IPS-20b (cell line): Measurements from ENCODE around the gene REXO1.

Experiments
- H3K27ac ChIP-seq: one replicate; pipeline ENCODE4 v1.5.1; 2013; ENCODE audit warnings: low read length
- H3K27me3 ChIP-seq: 2 replicates; pipeline ENCODE4 v1.6.1; 2013; ENCODE audit warnings: mild to moderate bottlenecking, low read length, inconsistent platforms; ENCODE audit not compliant: insufficient read depth
- H3K36me3 ChIP-seq: 2 replicates; pipeline ENCODE4 v1.6.1; 2013; ENCODE audit warnings: low read depth, mild to moderate bottlenecking, inconsistent platforms, low read length, moderate library complexity; ENCODE audit not compliant: insufficient read depth
- H3K4me1 ChIP-seq: 2 replicates; pipeline ENCODE4 v1.6.1; 2013; ENCODE audit warnings: mild to moderate bottlenecking, control low read depth, inconsistent platforms, low read length, moderate library complexity; ENCODE audit not compliant: insufficient read depth
- H3K4me3 ChIP-seq: 2 replicates; pipeline ENCODE4 v1.5.1; 2013; ENCODE audit warnings: mild to moderate bottlenecking, low read length, inconsistent platforms
- H3K9ac ChIP-seq: 2 replicates; pipeline ENCODE4 v1.6.1; 2013; ENCODE audit warnings: low read depth, mild to moderate bottlenecking, inconsistent platforms, low read length, moderate library complexity
- H3K9me3 ChIP-seq: 2 replicates; pipeline ENCODE4 v1.6.1; 2013; ENCODE audit warnings: mild to moderate bottlenecking, low read depth, low read length, inconsistent platforms; ENCODE audit not compliant: insufficient read depth

The REXO1 gene

DNA sequence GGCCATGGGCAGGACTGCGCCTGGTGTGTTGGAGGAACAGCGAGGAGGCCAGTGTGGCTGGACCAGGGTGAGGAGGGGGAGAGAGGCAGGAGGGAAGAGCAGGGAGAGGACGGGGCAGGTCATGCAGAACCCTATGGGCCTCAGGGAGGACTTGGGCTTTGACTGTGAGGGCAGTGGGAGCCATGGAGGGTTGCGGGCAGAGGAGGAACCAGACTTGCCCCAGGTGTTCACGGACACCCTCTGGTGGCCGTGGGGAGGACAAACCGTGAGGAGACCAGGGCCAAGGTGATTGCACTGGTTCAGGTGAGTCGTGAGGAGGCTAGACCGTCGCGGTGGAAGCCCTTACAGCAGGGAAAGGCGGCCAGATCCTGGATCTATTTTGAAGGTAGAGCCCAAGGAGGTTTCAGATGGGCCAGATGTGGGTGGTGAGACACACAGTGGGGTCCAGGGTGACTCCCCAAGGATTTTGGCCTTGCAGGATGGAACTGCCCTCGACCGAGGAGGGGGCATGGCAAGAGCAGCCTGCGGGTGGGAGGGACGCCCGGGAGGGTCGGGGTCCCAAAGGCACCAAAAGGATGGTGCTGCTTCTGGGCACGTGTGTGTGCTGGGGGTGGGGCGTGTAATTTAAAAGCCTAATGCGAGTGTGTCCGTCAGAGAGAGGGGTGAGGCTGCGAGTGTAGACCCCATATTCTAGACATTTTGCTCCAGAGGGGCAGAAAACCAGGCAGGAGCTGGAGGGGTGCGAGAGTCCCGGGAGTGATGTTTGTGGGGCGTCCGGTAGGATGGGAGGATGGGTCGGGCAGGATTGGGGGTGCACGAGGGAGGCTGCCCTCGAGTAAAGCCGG lies 2.7 kb upstream of the REXO1 start:
- no peaks in the 10 kb centered on the region for H3K9me3 ChIP-seq
- no peak overlapping the region for H3K27ac ChIP-seq
- H3K9ac ChIP-seq, result no peak overlapping the region
- H3K4me3 ChIP-seq, result no peak overlapping the region
- no peaks in the 10 kb centered on the region for H3K36me3 ChIP-seq
- peaks cover 14% of the 10 kb centered on the region for H3K4me1 ChIP-seq
- no peaks in the 10 kb centered on the region for H3K27me3 ChIP-seq

DNA sequence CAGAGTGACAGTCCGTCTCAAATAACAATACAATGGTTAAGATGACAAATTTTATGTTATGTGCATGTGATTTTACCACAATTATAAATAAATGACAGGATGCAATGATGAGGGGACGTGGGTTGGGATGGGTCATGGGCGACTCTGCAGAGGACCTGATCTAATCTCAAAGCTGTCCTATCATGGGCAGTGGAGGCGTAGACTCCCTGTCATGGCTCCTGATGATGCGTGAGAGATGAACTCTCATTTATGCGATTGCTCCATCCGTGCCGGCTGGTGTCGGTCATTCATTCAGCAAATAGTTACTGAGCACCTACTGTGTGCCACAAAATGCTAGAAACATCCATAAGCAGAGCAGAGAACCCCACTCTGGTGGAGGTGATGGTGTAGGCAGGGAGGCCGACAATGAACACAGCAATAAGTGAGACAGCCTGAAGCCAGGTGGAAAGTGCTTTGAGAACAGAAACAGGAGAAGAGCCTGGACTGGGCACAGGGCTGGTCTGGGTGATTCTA lies 1.7 kb upstream of the REXO1 start:
- Histone ChIP-seq H3K4me1 (peaks cover 7% of the 10 kb centered on the region; the same call in 1 of the 2 replicates), H3K27ac (no peak overlapping the region), H3K4me3 (no peak overlapping the region), H3K9me3 (no peaks in the 10 kb centered on the region), H3K36me3 (no peaks in the 10 kb centered on the region), H3K27me3 (no peaks in the 10 kb centered on the region), H3K9ac (no peak overlapping the region)

DNA sequence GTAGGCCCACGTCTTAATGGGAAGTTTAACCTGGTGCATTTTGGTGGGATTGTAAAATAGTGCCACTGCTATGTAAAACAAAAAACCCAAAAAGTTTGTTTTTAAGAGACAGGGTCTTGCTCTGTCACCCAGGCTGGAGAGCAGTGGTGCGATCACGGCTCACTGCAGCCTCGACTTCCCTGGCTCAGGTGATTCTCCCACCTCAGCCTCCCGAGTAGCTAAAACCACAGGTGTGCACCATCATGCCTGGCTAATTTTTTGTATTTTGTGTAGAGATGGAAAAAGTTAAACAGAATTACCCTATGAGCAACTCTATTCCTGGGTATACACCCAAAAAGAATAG lies 820 bp upstream of the REXO1 start:
- Histone ChIP-seq H3K27me3 (no peaks in the 10 kb centered on the region), H3K9ac (peak overlapping the region; percentile 90; the same call in 1 of the 2 replicates), H3K4me3 (peak overlapping the region; percentile 95; the same call in 1 of the 2 replicates), H3K27ac (no peak overlapping the region), H3K4me1 (peaks cover 3% of the 10 kb centered on the region; the same call in 1 of the 2 replicates), H3K9me3 (no peaks in the 10 kb centered on the region), H3K36me3 (no peaks in the 10 kb centered on the region)

DNA sequence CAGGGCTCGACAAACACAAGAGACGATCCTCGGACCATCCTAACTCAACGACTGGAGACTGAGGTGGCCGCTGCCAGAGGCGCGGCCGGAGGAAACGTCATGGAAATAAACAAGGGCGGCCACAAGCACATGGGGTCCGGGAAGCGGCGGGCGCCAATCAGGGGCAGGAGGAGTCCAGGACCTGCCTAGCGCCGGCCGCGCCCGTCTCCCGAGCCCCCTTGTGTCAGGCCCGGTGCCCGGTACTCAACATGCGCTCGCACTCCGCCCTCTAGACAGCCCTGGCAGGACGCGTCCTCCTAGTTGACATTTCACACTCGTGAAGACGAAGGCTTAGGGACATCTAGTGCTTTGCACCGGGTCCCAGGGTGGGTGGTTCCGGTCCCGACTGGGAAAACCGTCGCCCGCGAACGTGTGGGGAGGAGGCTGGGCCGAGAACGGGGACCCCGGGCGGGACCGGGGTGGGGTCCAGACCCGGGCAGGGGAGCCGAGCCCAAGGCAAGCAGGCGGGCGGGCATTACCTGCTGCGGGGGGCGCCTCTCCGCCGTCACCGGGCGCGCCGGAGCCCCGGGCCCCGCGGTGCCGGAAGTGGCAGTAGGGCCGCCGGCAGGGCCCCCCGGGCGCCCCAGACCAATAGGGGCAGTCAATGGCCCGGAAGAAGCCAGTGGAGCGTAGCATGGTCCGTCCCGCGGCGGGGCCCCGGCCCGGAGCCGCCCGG lies 442 bp downstream of the REXO1 start:
- H3K4me1 ChIP-seq, result peaks cover 3% of the 10 kb centered on the region; the same call in 1 of the 2 replicates
- peak overlapping the region; percentile 22 for H3K27ac ChIP-seq
- no peaks in the 10 kb centered on the region for H3K27me3 ChIP-seq
- H3K36me3 ChIP-seq, result no peaks in the 10 kb centered on the region
- H3K9ac ChIP-seq, result peak overlapping the region; percentile 90
- peak overlapping the region; percentile 95 for H3K4me3 ChIP-seq
- H3K9me3 ChIP-seq, result no peaks in the 10 kb centered on the region

DNA sequence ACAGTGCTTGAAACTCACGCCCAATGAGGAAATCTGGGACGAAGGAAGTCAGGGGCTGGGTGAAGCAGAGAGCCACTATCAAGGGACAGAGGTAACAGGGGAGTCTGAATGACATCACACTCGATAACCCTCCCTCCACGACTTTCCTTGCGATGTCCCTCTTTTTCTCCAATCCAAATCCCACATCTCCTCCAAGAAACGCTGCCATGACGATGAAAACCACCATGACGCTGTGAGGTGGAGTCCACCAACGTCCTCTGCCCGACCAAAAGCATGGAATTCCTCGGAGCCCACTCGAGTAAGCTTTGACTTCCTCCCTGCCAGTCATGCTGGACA lies 967 bp downstream of the REXO1 start:
- H3K4me3 ChIP-seq, result peak overlapping the region; percentile 95
- peaks cover 3% of the 10 kb centered on the region; the same call in 1 of the 2 replicates for H3K4me1 ChIP-seq
- no peaks in the 10 kb centered on the region for H3K36me3 ChIP-seq
- H3K27ac ChIP-seq, result no peak overlapping the region
- no peaks in the 10 kb centered on the region for H3K27me3 ChIP-seq
- no peaks in the 10 kb centered on the region for H3K9me3 ChIP-seq
- peak overlapping the region; percentile 90; the same call in 1 of the 2 replicates for H3K9ac ChIP-seq

DNA sequence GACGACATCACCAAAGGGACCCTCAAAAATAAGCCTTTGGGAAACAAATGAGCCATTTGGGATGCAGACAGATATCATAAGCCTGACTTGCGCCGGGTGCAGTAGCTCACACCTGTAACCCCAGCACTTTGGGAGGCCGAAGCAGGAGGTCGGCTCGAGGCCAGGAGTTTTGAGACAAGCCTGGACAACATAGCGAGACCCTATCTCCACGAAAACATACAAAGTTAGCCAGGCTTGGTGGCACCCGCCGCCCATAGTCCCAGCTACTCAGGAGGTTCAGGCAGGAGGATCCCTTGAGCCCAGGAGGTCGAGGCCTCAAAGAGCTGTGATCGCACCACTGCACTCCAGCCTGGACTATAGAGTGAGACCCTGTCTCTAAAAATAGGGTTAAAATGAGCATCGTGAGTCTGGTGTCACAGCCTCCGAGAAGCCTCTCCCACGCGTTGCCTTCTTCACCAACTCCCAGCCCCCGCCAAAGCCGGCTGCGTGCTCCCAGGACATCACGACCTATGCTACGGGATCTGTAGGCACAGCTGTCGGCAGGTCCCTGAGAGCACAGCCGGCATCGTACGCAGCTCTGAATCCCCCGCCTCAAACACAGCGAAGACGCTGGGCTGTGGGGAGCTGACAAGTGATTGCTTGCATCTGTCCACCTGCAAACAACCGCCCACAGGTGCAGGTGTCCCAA lies 1.6 kb downstream of the REXO1 start:
- Histone ChIP-seq H3K4me1 (peaks cover 3% of the 10 kb centered on the region; the same call in 1 of the 2 replicates), H3K36me3 (no peaks in the 10 kb centered on the region), H3K27me3 (no peaks in the 10 kb centered on the region), H3K4me3 (peak overlapping the region; percentile 95), H3K9ac (peak overlapping the region; percentile 90; the same call in 1 of the 2 replicates), H3K27ac (no peak overlapping the region), H3K9me3 (no peaks in the 10 kb centered on the region)

DNA sequence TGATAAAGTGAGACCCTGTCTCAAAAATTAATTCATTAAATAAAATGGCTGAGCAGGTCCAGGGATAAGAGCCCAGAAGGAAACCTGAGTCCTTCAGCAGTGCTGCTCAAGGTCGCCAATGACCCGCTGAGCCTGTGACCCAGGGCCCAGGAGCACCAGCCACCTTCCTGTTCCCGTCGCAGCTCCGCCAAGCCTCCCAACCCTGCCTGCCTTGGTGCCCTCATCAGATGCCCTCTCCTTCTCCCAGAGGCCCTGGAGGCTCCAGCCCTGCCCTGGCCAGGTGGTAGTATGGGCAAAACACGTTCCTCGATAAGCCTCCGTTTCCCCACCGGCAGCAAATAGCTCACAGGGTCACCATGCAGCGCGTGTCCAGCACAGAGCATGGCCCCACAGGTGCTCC lies 2.6 kb downstream of the REXO1 start:
- H3K36me3 ChIP-seq, result no peaks in the 10 kb centered on the region

DNA sequence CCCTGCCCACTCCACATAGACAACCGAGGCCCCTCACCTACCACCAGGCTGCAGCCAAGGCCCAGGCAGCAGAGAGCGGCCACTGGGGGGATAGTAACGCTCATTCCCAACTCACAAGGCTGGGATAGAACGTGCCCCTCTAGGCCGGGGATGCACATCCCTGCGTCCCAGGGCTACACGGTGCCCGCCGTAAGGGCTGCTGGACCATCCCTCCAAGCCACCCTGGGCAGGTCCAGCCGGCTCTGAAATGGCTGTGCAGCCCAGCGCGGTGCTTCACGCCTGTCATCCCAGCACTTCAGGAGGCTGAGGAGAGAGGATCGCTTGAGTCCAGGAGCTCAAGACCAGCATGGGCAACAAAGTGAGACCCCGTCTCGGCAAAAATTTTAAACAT lies 3.2 kb downstream of the REXO1 start:
- peaks cover 3% of the 10 kb centered on the region; the same call in 1 of the 2 replicates for H3K4me1 ChIP-seq
- no peaks in the 10 kb centered on the region for H3K36me3 ChIP-seq
- no peak overlapping the region for H3K4me3 ChIP-seq
- no peaks in the 10 kb centered on the region for H3K9me3 ChIP-seq
- H3K9ac ChIP-seq, result no peak overlapping the region
- no peak overlapping the region for H3K27ac ChIP-seq
- H3K27me3 ChIP-seq, result no peaks in the 10 kb centered on the region

More for the DNA sequence above, 2.6 kb downstream of the REXO1 start:
- H3K27ac ChIP-seq, result no peak overlapping the region
- H3K9me3 ChIP-seq, result no peaks in the 10 kb centered on the region
- no peak overlapping the region for H3K9ac ChIP-seq
- no peak overlapping the region for H3K4me3 ChIP-seq
- no peaks in the 10 kb centered on the region for H3K27me3 ChIP-seq
- H3K4me1 ChIP-seq, result peaks cover 3% of the 10 kb centered on the region; the same call in 1 of the 2 replicates

DNA sequence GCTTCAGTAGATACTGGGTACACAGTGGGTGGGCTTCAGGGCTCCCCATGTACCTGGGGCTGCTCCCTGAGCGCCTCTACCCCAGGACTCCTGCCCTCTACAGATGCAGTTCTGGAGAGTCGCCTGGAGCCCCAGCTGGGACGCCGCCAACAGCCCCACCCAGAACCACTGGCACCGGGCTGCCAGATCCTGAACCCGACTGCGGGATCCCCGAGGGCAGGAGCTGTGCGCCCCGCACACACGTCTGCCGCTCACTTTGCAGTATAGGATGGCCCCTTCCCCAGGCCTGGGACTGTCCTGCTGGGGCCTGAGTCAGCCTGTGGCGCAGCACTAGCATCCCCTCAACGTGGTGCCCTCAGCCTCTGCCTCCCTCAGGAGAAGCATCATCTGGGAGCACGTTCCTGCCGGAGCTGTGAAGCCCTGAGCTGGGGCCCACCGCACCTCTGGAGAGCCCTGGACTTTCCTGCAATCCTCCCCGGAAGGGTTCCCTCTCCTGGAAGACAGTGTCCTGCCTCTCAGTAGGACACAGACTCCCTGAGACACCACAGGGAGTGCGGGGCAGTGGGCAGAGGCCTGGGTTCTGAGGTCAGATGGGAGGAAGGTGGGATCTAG lies 3.7 kb downstream of the REXO1 start:
- peaks cover 3% of the 10 kb centered on the region; the same call in 1 of the 2 replicates for H3K4me1 ChIP-seq
- no peaks in the 10 kb centered on the region for H3K27me3 ChIP-seq
- no peak overlapping the region for H3K9ac ChIP-seq
- H3K9me3 ChIP-seq, result no peaks in the 10 kb centered on the region
- no peak overlapping the region for H3K4me3 ChIP-seq
- no peaks in the 10 kb centered on the region for H3K36me3 ChIP-seq
- H3K27ac ChIP-seq, result no peak overlapping the region

DNA sequence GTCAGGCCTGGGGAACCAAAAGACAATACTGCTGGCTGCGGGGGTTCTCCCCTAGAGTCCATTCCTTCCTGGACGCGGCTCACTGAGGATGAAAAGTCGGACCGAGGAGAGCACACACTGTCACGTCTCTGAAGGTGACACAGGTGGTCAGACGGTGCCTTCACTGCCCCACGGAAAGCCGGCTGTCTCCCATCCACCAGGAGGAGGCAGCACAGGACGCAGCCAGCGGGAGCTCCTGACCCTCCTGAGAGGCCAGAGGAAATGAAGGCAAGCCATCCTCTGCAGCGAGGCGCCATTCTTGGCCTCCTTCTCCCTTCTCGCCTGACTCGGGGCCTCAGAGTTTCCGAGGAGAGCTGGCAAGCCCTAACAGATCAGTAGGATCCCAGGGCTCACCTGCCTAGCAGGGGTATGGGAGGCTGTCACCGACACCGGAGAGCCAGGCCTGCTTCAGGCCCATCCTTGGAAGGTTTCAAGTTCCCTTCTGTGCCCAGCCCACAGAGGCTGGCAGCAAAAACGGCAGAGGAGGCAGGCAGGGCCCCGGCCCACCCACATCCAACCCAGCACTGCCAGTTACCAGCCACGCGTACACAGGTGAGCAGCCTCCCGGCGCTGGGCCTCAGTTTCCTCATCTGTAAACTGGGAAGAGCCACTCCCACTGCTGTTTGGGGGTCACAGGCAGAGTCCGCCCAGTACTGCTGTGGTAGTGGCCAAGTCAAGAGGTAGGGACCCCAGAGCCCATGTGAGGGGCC lies 4.5 kb downstream of the REXO1 start:
- no peaks in the 10 kb centered on the region for H3K9me3 ChIP-seq
- no peak overlapping the region; the same call in 1 of the 2 replicates for H3K9ac ChIP-seq
- H3K36me3 ChIP-seq, result no peaks in the 10 kb centered on the region
- no peak overlapping the region for H3K4me3 ChIP-seq
- H3K27ac ChIP-seq, result no peak overlapping the region
- H3K27me3 ChIP-seq, result no peaks in the 10 kb centered on the region
- peaks cover 3% of the 10 kb centered on the region; the same call in 1 of the 2 replicates for H3K4me1 ChIP-seq
